Activated CD4-positive, alpha-beta T cell treated with anti-CD3 and anti-CD28 coated beads for 24 hours (primary cell): ENCODE results near the gene AMMECR1.
"Not testable (repeated sequence)": the region's sequence is repeated elsewhere in the genome, so short reads cannot be mapped to it uniquely, and the experiment has no call there.

Source experiments
- DNase-seq, 2 donors: peaks; one replicate each; pipeline ENCODE4 v3.0.0-alpha.2; 2020; ENCODE audit warnings: low read depth in 2 of 2

Gene AMMECR1

DNA sequence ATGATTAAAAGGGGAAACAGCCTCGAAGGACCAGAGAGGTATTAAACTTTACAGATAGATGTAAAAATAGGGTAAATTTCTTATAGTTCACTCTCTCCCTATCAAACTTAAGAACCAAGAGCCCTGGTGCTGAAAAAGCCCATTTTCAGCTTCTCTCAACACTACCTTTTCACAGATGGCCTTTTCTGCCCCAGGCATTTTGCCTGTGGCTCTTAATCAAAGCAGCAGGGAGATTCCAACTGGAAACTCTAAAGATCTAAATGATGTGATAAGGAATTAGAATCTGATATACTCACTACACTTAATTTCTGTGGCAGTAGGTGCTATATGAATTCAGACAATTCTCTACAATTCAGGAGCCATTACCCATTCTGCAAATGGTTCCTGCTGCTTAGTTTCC lies 60.0 kb downstream of the AMMECR1 start:
- no peak for DNase-seq

DNA sequence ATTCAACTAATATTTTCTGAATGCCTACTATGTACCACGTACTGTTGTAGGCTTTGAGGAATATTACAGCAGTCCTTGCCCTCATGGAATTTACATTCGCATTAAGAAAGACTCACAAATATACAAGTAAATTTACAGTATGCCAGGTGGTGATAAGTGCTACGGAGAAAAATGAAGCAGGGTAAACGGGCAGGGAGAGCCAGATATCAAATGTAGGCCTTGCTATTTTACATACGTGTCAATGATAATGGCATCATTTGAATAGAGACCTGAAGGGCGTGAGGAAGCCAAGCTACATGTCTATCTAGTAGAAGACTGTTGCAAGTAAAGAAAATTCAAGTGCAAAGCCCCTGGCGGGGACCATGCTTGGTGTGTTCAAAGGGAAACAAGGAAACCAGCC lies 65.2 kb downstream of the AMMECR1 start:
- DNase-seq: no peak

DNA sequence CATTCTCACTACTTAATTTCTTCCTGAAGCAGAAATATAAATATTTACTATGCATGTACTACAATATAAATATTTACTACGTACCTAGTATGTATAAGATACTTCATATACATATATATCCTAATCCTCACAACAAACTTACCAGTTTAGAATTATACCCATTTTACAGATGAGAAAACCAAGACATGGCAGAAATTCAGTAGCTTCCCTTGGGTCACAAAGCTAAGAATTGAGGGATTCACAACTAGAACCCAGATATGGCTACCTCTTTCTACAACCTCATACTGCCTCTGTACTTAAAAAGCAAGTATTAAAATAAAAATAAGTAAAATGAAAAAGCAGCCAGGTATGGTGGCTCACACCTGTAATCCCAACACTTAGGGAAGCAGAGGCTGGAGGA lies 65.9 kb downstream of the AMMECR1 start:
- no peak for DNase-seq

DNA sequence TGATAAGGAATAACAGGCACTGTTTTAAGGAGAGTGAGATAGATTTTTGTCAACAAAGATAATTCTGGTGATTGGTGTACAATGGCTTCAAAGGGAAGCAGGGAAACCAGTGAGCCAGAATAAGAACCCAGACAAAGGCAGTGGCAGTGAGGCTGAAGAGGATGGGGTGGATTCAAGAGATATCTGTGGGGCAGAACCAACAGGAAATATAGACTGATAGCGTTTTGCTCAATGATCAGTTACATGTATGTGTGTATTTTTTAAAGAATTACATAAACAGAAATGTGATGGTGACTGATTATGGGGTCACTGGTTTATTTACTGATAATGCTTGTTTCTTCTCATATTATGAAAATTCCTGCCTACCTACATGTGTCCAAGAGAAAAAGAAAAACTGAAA lies 66.4 kb downstream of the AMMECR1 start:
- no peak for DNase-seq

DNA sequence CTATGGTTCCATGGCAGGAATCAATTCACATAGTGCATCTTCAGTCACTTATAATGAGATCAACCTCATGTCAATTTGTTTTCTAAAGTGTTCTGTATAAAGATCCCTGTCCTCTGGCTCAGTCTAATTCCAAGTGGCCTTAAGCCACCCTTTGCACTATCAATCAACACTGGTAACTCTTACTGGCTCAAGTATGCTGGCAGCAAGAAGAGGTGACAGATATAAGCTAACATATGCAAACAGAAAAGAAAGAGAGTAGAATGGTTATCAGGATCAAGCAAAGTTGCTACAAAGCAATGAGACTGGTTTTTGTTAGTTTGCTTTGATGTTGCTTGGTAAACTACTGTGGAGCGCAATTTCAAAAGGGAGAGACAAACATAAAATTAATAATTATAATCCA lies 67.0 kb downstream of the AMMECR1 start:
- no peak for DNase-seq

DNA sequence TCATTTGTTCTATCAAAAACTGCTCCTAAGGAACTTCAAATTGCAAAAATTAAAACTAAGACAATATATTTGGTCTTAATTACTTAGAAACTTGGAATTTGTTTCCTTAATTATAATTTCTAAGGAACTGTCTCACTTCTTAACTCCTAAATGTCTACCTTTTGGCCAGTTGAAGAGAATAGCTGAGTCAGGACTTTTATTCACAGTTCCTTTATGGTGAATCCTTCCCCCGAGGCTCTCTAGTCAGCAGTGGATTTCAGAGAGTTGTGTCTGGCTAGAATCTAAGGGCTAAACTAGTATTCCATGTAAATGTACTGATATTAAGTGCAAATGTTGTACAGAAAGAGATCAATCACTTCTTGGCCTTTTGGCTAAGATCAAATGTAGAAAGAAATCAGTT lies 69.3 kb downstream of the AMMECR1 start:
- no peak for DNase-seq

DNA sequence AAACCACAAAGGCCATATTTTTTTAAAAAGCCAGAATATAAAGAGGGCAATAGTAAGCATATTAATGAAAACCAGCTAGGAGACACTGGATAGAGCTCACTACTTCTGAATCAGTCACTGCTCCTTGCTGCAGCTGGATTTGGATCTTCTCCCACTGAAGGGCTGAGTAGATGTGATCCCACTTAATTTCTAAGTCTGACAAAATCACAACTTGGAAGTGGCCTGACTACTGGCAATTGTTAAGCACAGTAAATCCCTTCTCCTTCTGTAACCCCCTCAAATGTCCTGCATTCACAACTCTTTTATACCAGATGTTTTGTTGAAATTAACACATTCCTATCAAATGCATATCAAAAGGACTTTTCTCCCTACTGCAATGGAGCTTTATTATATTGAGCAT lies 72.9 kb downstream of the AMMECR1 start:
- no peak for DNase-seq

DNA sequence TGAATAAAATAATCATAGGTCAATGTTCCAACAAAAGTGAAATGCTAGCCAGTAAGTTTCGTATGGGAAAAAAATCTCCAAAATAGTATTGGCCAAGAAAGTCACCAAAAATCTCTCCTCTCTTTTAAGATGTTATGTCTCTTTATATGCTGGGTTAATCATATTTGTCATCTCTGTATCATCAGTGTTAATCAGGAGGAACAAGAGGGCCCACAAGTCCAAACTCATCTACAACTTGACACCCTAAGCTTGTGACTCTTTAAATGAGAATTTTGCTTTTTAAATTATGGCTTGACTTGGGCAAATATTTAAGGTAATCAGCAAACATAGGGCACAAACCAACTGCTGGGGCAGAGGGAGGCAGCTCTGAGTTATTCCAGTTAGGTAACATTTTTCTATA lies 75.5 kb downstream of the AMMECR1 start:
- no peak for DNase-seq

DNA sequence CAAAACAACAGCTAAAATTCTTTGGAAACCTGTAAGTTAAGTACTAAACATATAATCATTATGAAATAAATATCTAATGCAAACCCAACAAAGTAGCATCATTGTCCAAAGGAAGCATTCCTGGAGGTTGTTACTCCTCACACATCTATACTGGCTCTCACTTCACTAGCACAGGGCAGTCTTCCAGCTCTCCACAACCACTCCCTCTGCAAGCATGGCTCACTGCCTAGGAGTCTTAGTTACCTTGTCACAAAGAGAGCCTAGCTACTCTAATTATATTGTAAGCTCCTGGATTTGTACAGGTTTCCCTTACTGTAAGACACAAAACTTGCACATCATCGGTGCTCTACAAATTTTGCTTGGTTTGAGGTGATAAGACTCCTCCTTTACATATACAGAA lies 76.1 kb downstream of the AMMECR1 start:
- DNase-seq: no peak

DNA sequence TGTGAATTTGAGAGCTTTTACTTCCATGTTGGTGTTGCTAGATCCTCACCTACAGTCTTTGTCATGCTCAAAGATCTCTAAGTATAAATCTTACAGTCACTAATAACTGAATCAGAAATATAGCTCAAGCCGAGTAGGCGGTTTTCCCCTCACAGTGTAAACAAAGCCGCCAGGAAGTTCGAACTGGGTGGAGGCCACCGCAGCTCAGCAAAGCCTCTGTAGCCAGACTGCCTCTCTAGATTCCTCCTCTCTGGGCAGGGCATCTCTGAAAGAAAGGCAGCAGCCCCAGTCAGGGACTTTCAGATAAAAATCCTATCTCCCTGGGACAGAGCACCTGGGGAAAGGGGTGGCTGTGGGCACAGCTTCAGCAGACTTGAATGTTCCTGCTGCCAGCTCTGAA lies 79.6 kb downstream of the AMMECR1 start:
- DNase-seq: peak in 1 of 2 donors; percentile 4

DNA sequence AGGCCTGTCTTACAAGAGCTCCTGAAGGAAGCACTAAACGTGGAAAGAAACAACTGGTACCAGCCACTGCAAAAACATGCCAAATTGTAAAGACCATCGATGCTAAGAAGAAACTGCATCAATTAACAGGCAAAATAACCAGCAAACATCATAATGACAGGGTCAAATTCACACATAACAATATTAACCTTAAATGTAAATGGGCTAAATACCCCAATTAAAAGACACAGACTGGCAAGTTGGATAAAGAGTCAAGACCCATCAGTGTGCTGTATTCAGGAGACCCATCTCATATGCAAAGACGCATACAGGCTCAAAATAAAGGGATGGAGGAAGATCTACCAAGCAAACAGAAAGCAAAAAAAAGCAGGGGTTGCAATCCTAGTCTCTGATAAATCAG lies 86.4 kb downstream of the AMMECR1 start:
- DNase-seq: not testable (repeated sequence)

DNA sequence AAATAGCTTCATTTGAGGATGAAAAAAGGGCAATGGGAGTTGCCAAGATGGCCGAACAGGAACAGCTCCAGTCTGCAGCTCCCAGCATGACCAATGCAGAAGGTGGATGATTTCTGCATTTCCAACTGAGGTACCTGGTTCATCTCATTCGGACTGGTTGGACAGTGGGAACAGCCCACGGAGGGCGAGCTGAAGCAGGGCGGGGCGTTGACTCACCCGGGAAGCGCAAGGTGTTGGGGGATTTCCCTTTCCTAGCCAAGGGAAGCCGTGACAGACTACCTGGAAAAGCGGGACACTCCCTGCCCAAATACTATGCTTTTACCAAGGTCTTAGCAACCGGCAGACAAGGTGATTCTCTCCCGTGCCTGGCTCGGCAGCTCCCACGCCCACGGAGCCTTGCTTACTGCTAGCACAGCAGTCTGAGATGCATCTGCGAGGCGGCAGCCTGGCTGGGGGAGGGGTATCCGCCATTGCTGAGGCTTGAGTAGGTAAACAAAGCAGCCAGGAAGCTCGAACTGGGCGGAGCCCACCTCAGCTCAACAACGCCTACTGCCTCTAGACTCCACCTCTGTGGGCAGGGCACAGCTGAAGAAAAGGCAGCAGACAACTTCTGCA lies 88.3 kb downstream of the AMMECR1 start:
- DNase-seq: peak; percentile 33 to 42

DNA sequence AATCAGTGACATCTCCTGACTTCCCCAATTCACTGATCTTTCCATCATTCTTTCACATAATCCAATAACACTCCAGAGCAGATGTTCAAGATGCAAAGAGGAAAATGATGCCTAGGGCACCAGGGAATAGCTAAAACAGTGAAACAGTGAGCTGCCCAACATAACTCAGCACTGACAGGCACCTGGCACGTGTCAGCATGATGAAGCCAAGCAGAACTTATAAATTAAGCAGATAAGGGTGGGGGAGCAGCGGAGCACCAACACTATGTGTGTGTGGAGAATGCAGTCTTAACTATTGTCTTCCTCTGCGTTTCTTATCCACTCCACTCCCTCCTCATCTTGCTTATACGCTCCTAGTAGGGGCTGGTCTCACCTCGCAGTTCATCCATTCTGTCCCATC lies 89.4 kb downstream of the AMMECR1 start:
- DNase-seq: no peak

DNA sequence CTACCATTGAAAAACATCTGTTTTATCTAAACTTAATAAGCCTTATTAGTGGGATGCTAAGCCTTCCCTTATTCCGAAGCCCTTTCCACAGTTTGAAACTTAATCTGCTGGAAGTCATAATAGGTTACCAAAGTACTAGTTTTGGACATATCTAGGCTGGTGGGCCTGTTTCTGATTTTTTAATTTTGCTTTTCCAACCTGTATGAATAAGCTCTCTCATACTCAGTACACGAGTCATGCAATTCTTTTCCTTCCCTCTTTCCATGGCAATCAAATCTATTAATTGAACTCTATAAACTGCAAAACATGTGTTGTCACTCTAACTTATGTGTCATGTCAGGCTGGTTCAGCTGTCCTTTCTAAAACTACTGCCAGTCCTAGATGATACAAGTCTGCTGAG lies 91.0 kb downstream of the AMMECR1 start:
- DNase-seq: no peak

DNA sequence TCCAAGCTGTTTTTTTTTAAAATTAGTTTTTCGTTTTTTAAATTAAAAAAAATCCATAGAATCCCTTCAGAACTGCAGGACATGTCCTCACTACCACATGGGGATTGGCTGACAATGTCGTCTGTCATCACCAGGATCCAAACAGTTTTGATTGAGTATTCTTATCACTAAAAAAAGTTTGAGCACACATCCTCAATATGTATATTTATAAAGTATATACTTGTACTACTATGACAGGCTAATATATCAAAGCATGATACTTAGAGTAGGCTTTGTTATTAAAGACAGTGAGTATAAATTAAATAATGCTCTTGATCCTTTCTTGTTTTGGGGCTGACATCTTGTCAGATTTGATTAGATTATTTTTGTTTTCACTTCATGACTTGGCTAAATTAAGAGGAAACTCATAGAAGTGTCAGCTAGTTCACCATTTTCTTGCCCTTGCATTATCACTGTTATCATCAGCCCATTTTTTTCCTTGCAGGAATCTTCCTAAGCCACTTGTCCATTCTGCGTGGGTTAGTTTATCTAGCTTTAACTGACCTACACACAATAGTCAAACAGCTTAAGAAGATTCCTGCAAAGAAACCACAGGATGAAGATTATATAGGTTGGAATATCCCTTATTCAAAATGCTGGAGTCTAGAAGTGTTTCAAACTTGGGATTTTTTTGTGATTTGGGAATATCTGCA lies 92.8 kb downstream of the AMMECR1 start:
- no peak for DNase-seq

DNA sequence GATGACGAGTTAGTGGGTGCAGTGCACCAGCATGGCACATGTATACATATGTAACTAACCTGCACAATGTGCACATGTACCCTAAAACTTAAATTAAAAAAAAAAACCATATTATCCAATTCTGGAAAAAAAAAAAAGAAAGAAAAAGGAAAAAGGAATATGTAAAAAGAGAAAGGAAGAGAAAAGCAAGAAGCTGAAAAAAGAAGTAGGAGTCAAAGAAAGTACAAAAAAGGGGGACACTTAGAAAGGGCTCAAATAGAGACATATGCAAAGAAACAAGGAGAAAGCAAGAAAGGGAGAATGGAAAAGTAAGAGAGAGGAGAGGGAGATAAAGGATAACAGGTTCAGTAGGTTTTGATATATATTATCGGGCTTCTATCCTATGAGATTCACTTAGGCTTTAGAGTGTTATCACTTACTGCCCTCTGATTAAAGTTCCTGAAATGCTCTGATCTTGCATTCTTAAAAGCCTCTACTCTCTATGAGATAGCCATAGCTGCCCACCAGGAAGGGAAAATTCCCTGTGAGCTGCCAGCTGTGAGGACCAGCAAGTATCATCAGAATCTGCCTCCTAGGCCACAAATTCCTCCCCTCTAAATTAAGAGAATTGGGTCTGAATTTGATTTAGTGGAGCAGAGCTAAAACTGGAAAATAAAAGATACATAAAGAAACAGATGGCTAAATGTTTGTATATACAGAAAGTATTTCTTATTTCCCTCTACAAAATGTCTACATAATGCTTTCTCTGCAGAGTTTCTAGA lies 95.2 kb downstream of the AMMECR1 start:
- DNase-seq: no peak

DNA sequence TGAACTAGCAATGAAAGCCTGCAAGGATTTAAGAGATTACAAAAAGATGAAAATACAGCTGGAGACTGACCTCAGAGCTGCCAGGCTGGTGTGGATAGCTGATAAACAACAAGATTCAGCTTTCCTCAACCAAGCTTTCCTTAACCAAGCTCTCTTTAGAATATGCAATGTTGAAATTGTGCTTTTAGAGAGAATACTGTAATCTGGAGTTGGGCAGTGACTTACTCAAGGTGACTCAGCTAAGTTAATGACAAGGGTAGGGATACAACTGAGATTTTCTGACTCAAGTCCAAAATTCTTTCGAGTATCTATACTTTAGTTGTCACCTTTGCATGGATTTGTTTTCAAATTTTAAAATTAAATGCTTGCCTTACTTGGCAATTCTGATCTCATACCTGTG lies 98.0 kb downstream of the AMMECR1 start:
- no peak for DNase-seq

DNA sequence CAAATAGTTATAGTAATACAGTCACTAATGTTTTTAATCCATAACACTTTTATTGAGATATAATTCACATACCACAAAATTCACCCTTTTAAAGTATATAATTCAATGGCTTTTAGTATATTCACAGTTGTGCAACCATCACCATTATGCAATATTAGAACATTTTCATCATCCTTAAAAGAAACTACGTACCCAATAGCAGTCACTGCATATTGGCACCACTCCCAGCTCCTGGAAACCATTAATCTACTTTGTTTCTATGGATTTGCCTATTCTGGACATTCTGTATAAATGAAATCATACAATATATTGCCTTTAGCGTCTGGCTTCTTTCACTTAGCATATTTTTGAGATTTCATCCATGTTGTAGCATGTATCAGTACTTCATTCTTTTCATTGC lies 99.3 kb downstream of the AMMECR1 start:
- no peak for DNase-seq

DNA sequence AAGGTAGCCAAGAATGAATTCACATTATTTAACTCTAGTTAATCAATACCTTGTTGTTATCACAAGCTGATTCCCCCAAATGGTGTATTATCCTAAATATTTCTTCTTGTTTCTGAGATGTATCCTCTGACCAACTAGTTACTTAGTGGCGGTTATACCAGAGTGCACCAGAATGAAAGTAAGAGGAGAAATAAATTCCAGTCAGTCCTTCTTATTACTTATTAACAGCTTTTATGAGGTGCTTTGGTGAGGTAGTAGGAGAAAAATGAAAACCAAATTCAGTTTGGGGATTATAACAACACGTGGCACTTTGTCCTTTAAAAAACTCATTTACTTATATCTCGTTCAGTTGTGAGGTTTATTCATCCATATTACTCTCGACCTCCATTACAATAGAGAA lies 101.9 kb downstream of the AMMECR1 start:
- no peak for DNase-seq

DNA sequence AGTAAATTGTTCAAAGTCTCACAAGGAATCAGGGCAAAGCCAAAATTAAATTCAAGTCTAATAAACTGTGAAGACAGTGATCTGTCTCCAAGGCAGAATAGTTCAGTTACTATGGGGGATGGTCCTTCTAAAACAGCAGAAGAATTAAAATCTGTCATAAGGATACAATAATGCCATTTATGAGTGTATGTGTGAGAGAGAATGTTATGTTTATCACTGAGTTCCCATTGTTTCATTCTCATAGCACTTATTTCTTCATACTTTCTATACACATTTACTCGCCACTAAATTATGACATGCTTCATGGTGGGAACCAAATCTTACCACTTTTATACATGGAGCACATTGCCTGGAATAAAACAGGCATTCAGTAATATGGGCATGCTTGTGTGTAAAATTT lies 102.5 kb downstream of the AMMECR1 start:
- no peak for DNase-seq

DNA sequence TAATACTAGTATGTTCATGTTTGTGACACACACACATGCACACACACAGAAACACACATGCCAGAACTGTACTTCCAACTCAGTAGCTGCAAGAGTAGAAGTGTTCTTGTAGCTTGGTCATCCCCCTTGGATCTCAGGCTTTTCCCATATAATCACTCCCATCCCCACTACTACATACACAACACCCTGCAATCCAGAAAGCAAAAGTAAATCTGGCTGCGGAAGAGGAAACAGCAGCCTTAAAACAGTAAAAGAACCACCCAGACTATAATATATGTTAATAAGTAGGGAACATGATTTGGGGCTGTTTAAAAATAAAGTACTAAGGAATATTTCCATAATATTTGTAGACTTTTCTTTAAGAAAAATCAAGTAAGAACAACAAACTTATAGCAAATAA lies 103.2 kb downstream of the AMMECR1 start:
- DNase-seq: no peak

DNA sequence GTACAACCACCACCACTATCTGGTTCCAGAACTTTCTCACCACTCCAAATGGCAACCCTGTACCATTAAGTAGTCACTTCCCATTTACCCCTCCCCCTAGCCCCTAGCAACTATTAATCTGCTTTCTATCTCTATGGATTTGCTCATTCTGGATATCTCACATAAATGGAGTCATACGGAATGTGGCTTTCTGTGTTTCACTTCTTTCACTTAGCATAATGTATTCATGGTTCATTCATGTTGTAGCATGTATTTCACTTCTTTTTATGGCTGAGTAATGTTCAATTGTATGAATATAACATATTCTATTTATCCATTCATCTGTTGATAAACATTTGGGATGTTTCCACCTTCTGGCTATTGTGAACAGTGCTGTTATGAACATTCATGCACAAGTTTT lies 104.7 kb downstream of the AMMECR1 start:
- DNase-seq: no peak

DNA sequence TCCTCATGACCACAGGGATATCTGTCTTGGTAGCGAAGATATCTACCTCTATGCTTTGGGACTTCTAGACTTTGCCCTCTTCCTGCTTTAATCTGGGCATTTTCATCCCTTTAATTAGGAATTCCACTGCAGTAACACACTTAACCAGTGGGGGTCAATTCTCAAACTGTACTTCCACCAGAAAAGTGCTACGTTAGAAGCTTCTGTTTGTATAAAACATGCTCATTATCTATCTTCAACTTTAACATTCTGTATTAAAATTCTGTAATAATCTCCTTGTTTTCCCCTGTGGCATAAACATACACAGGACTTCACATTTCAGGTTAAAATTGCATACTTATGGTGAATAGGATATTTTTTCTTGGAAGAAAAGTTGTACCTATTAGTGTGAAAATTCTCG lies 105.6 kb downstream of the AMMECR1 start:
- no peak for DNase-seq
